HepG2 (cell line): ENCODE data around the gene CBFA2T2. TPM values are rescaled to one million over a fixed set of nuclear protein-coding genes. Genes with fewer than 3 reads are reported as not detected.
A peak's percentile ranks its signal among the peaks of the same experiment; 100 is the strongest.

Experiments used
- ARHGAP35 ChIP-seq: sonication (generic); formaldehyde crosslinking; IDR thresholded peaks from 2 replicates; pipeline ENCODE4 v1.9.0; 2022; ENCODE audit warnings: mild to moderate bottlenecking, inconsistent platforms, moderate library complexity, missing genetic modification reagents, borderline replicate concordance
- DPF2 ChIP-seq: sonication (generic); formaldehyde crosslinking; IDR thresholded peaks from 2 replicates; pipeline ENCODE4 v1.4.0; 2020; ENCODE audit warnings: mild to moderate bottlenecking, low read depth, missing genetic modification reagents, borderline replicate concordance
- DR1 ChIP-seq: sonication (generic); formaldehyde crosslinking; IDR thresholded peaks from 2 replicates; pipeline ENCODE4 v1.8.0; 2021; ENCODE audit warnings: mild to moderate bottlenecking, missing genetic modification reagents, inconsistent platforms
- FOXK2 ChIP-seq: fragments of 450-650 bp; IDR thresholded peaks from 2 replicates; pipeline ENCODE4 v1.6.1; 2016
- HNRNPUL1 ChIP-seq: fragments of 200-400 bp; formaldehyde crosslinking; IDR thresholded peaks from 2 replicates; pipeline ENCODE4 v1.6.1; 2017; ENCODE audit warnings: low read depth, mild to moderate bottlenecking, low read length, moderate library complexity
- KLF11 ChIP-seq: IDR thresholded peaks from 2 replicates; pipeline ENCODE4 v1.6.1; 2016; ENCODE audit warnings: missing compliant biosample characterization
- MAFG ChIP-seq: sonication (generic); formaldehyde crosslinking; IDR thresholded peaks from 2 replicates; pipeline ENCODE4 v1.5.1; 2020; ENCODE audit warnings: mild to moderate bottlenecking, missing genetic modification reagents
- MXD4 ChIP-seq: IDR thresholded peaks from 2 replicates; pipeline ENCODE4 v1.6.1; 2016; ENCODE audit warnings: mild to moderate bottlenecking, missing biosample characterization, missing genetic modification reagents
- NFKB2 ChIP-seq: sonication (generic); formaldehyde crosslinking; IDR thresholded peaks from 2 replicates; pipeline ENCODE4 v1.4.0; 2020; ENCODE audit warnings: missing genetic modification reagents, borderline replicate concordance
- RFX5 ChIP-seq: IDR thresholded peaks from 2 replicates; pipeline ENCODE4 v1.6.1; 2011; ENCODE audit warnings: low read depth, low read length, improper control_type of control experiment
- SMAD1 ChIP-seq: sonication (generic); formaldehyde crosslinking; IDR thresholded peaks from 2 replicates; pipeline ENCODE4 v1.4.0; 2020; ENCODE audit warnings: missing genetic modification reagents, low read depth, mild to moderate bottlenecking, borderline replicate concordance
- TAF15 ChIP-seq: fragments of 200-400 bp; formaldehyde crosslinking; IDR thresholded peaks from one replicate; pipeline ENCODE4 v1.6.1; 2018; ENCODE audit warnings: mild to moderate bottlenecking, low read depth, low read length; ENCODE audit not compliant: poor library complexity, severe bottlenecking
- ZBTB7B ChIP-seq: sonication (generic); formaldehyde crosslinking; IDR thresholded peaks from 2 replicates; pipeline ENCODE4 v1.4.0; 2020; ENCODE audit warnings: missing genetic modification reagents
- ZFP36L1 ChIP-seq: sonication (generic); formaldehyde crosslinking; IDR thresholded peaks from 2 replicates; pipeline ENCODE4 v1.8.0; 2022; ENCODE audit warnings: mild to moderate bottlenecking, missing genetic modification reagents, moderate library complexity
- ZMYM4 ChIP-seq: sonication (generic); formaldehyde crosslinking; IDR thresholded peaks from 2 replicates; pipeline ENCODE4 v1.8.1; 2023; ENCODE audit warnings: mild to moderate bottlenecking, missing genetic modification reagents
- ZNF333 ChIP-seq: sonication (generic); formaldehyde crosslinking; IDR thresholded peaks from 2 replicates; pipeline ENCODE4 v1.4.0; 2020; ENCODE audit warnings: mild to moderate bottlenecking, missing genetic modification reagents, borderline replicate concordance
- ZNF552 ChIP-seq: sonication (generic); formaldehyde crosslinking; IDR thresholded peaks from 2 replicates; pipeline ENCODE4 v1.9.0; 2022; ENCODE audit warnings: missing genetic modification reagents, mild to moderate bottlenecking, borderline replicate concordance
- ZNF556 ChIP-seq: sonication (generic); formaldehyde crosslinking; IDR thresholded peaks from 2 replicates; pipeline ENCODE4 v1.4.0; 2020; ENCODE audit warnings: mild to moderate bottlenecking, missing genetic modification reagents, borderline replicate concordance
- ZNF557 ChIP-seq: sonication (generic); formaldehyde crosslinking; IDR thresholded peaks from 2 replicates; pipeline ENCODE4 v1.4.0; 2020; ENCODE audit warnings: missing genetic modification reagents
- ZNF724P ChIP-seq: sonication (generic); formaldehyde crosslinking; IDR thresholded peaks from 2 replicates; pipeline ENCODE4 v1.8.0; 2022; ENCODE audit warnings: missing genetic modification reagents, borderline replicate concordance
- polyA plus RNA-seq, 8 experiments: library from polyadenylated mRNA; depleted of rRNA in 3 of 8; stranded (reverse) in 7 of 8; unstranded in 1 of 8; fragments of >200 nt; fragmentation: Illumina TruSeq in 4 of 8; extraction: Trizol in 4 of 8; gene quantifications; 2 replicates each; pipeline versions ENCODE4 v1.2.1 to v1.2.3, GENCODE V29; 2011 to 2016; ENCODE audit warnings: low read depth in 4 of 8, missing spikeins in 1 of 8, mixed read lengths in 1 of 8; ENCODE audit not compliant: insufficient read depth in 1 of 8
- total RNA-seq, 5 experiments: library from RNA; depleted of rRNA; stranded (reverse); fragments of >200 nt; fragmentation: Illumina TruSeq; extraction: Trizol; gene quantifications; 2 replicates each; pipeline ENCODE4 v1.2.3, GENCODE V29; 2016; ENCODE audit warnings: low read depth in 1 of 5
- TF ChIP-seq, protein P1 (sequence below): sonication (generic); formaldehyde crosslinking; IDR thresholded peaks from 2 replicates; pipeline ENCODE4 v1.8.0; 2022; ENCODE audit warnings: missing genetic modification reagents, mild to moderate bottlenecking, inconsistent platforms, borderline replicate concordance
- TF ChIP-seq, protein P2 (sequence below): IDR thresholded peaks from 2 replicates; pipeline ENCODE4 v1.6.1; 2018; ENCODE audit warnings: missing genetic modification reagents, mild to moderate bottlenecking, missing compliant biosample characterization
- TF ChIP-seq, protein P3 (sequence below): sonication (generic); formaldehyde crosslinking; IDR thresholded peaks from 2 replicates; pipeline ENCODE4 v1.5.1; 2020; ENCODE audit warnings: mild to moderate bottlenecking, moderate library complexity, missing genetic modification reagents
- TF ChIP-seq, protein P4 (sequence below): sonication (generic); formaldehyde crosslinking; IDR thresholded peaks from 2 replicates; pipeline ENCODE4 v1.5.1; 2020; ENCODE audit warnings: missing genetic modification reagents, mild to moderate bottlenecking, borderline replicate concordance

The CBFA2T2 gene
- total and polyA plus RNA-seq, 2 of the 13 experiments (the other 11 are each of a cell fraction or from before 2014, with no cell fraction given) = 6.3 to 21.2 TPM

DNA sequence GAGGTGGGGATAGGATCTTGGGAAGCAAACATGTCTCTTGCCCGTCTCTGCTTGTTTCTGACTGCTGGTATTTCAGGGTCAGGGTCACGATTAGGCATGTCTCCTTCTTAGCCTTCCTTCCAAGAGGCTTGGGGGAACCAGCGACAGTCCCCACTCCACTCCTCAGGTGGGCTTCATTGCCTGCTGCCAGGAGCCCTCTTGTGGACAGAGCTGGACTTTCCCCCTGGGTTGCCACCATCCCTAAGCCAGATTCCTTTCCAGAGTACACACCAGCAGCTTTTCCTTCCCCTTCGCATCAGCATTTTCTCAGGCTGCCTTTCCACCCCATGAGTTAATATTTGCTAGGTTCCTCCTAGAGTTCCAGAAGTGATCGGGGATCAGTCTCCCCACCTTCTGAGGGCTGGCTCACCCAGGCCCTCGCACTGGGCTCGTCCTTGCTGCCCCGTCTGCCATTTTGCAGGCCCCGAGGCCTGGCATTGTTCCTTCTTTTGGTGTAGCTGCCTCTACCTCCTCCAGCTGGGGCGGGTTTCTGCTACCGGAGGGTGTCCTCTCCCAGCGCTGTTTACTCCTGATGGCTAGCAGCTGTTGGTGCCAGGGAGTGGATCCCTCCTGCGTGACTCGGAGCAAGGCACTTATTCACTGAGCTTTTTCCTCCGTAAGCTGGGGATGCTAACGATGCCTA lies 163.5 kb downstream of the CBFA2T2 start (continued):
- TF ChIP-seq ZNF333 (CRISPR knock-in tag) = 0 out of 2 replicates have a peak, but pooled peaks have one; percentile 21
- no peak for TF ChIP-seq ZNF552 (CRISPR knock-in tag)
- TF ChIP-seq MAFG (CRISPR knock-in tag) = no peak
- TF ChIP-seq, protein P1, sequence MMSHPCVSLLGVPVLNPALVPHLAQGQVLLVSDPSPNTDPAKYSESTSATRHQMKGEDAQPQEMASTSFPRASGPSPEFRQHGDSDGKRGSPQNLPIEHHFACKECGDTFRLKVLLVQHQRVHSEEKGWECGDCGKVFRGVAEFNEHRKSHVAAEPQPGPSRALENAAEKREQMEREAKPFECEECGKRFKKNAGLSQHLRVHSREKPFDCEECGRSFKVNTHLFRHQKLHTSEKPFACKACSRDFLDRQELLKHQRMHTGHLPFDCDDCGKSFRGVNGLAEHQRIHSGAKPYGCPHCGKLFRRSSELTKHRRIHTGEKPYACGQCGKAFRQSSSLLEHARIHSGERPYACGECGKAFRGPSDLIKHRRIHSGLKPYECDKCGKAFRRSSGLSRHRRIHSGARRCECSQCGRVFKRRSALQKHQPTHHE = no peak
- no peak for TF ChIP-seq DPF2 (CRISPR knock-in tag)
- TF ChIP-seq NFKB2 = peak; percentile 44; the same call in 1 of the 2 replicates
- TF ChIP-seq, protein P2, sequence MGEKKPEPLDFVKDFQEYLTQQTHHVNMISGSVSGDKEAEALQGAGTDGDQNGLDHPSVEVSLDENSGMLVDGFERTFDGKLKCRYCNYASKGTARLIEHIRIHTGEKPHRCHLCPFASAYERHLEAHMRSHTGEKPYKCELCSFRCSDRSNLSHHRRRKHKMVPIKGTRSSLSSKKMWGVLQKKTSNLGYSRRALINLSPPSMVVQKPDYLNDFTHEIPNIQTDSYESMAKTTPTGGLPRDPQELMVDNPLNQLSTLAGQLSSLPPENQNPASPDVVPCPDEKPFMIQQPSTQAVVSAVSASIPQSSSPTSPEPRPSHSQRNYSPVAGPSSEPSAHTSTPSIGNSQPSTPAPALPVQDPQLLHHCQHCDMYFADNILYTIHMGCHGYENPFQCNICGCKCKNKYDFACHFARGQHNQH (CRISPR knock-in tag) = peak; percentile 63
- TF ChIP-seq SMAD1 (CRISPR knock-in tag) = no peak
- TF ChIP-seq, protein P3, sequence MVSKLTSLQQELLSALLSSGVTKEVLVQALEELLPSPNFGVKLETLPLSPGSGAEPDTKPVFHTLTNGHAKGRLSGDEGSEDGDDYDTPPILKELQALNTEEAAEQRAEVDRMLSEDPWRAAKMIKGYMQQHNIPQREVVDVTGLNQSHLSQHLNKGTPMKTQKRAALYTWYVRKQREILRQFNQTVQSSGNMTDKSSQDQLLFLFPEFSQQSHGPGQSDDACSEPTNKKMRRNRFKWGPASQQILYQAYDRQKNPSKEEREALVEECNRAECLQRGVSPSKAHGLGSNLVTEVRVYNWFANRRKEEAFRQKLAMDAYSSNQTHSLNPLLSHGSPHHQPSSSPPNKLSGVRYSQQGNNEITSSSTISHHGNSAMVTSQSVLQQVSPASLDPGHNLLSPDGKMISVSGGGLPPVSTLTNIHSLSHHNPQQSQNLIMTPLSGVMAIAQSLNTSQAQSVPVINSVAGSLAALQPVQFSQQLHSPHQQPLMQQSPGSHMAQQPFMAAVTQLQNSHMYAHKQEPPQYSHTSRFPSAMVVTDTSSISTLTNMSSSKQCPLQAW = peak; percentile 32; the same call in 1 of the 2 replicates
- TF ChIP-seq TAF15 = no peak
- TF ChIP-seq ZNF724P (CRISPR knock-in tag) = 0 out of 2 replicates have a peak, but pooled peaks have one; percentile 70
- peak; percentile 94 for TF ChIP-seq ZBTB7B (CRISPR knock-in tag)
- TF ChIP-seq KLF11 = peak; percentile 84; the same call in 1 of the 2 replicates
- no peak for TF ChIP-seq ZNF556 (CRISPR knock-in tag)
- TF ChIP-seq FOXK2 = no peak
- TF ChIP-seq, protein P4, sequence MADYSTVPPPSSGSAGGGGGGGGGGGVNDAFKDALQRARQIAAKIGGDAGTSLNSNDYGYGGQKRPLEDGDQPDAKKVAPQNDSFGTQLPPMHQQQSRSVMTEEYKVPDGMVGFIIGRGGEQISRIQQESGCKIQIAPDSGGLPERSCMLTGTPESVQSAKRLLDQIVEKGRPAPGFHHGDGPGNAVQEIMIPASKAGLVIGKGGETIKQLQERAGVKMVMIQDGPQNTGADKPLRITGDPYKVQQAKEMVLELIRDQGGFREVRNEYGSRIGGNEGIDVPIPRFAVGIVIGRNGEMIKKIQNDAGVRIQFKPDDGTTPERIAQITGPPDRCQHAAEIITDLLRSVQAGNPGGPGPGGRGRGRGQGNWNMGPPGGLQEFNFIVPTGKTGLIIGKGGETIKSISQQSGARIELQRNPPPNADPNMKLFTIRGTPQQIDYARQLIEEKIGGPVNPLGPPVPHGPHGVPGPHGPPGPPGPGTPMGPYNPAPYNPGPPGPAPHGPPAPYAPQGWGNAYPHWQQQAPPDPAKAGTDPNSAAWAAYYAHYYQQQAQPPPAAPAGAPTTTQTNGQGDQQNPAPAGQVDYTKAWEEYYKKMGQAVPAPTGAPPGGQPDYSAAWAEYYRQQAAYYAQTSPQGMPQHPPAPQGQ (CRISPR knock-in tag) = 0 out of 2 replicates have a peak, but pooled peaks have one; percentile 27
- TF ChIP-seq ZMYM4 (CRISPR knock-in tag) = peak; percentile 23; the same call in 1 of the 2 replicates
- no peak for TF ChIP-seq ZFP36L1 (CRISPR knock-in tag)
- TF ChIP-seq RFX5 = no peak
- peak; percentile 43; the same call in 1 of the 2 replicates for TF ChIP-seq MXD4
- no peak for TF ChIP-seq HNRNPUL1
- peak; percentile 66 for TF ChIP-seq ZNF557 (CRISPR knock-in tag)
- 0 out of 2 replicates have a peak, but pooled peaks have one; percentile 35 for TF ChIP-seq DR1
- 0 out of 2 replicates have a peak, but pooled peaks have one; percentile 54 for TF ChIP-seq ARHGAP35
